Gastrocnemius medialis (tissue), 4 donors: ENCODE results near the gene GPR62. TPM values are rescaled to one million over a fixed set of nuclear protein-coding genes. Genes with fewer than 3 reads are reported as not detected.

Source experiments
- ATAC-seq, 2 donors: fragments of 150-250 bp; one replicate each; pipeline ENCODE4 v1.9.1; 2016
- DNase-seq, 2 donors: peaks; one replicate each; pipeline ENCODE4 v3.0.0-alpha.2; 2019
- H3K27ac ChIP-seq, 4 donors: fragments of 200-600 bp; sonication (generic); 1 replicate in 1 of 4; 2 replicates in 3 of 4; pipeline ENCODE4 v1.5.1; 2016 to 2018; ENCODE audit warnings: mild to moderate bottlenecking in 2 of 4, moderate library complexity in 1 of 4
- H3K27me3 ChIP-seq, 3 donors: fragments of 200-600 bp; sonication (generic) in 2 of 3; 1 replicate in 1 of 3; 2 replicates in 2 of 3; pipeline versions ENCODE4 v1.5.1 to v1.6.0; 2016 to 2019; ENCODE audit warnings: mild to moderate bottlenecking in 1 of 3, moderate library complexity in 1 of 3
- H3K36me3 ChIP-seq, 2 donors: fragments of 200-600 bp; sonication (generic) in 1 of 2; one replicate each; pipeline ENCODE4 v1.5.1; 2017 to 2018
- H3K4me1 ChIP-seq, 2 donors: fragments of 200-600 bp; sonication (generic) in 1 of 2; one replicate each; pipeline ENCODE4 v1.5.1; 2016 to 2017; ENCODE audit warnings: mild to moderate bottlenecking in 2 of 2
- H3K4me3 ChIP-seq, 4 donors: fragments of 200-600 bp; sonication (generic) in 3 of 4; 1 replicate in 1 of 4; 2 replicates in 3 of 4; pipeline ENCODE4 v1.5.1; 2016 to 2019; ENCODE audit warnings: mild to moderate bottlenecking in 2 of 4
- H3K9me3 ChIP-seq, 3 donors: fragments of 200-600 bp; sonication (generic) in 2 of 3; 1 replicate in 1 of 3; 2 replicates in 2 of 3; pipeline ENCODE4 v1.5.1; 2016 to 2019
- CTCF ChIP-seq, 5 experiments: fragments of 450-650 bp in 3 of 5; fragments of 200-600 bp in 2 of 5; sonication (generic) in 2 of 5; IDR thresholded peaks in 4 of 5; conservative IDR thresholded peaks in 1 of 5; 1 replicate in 4 of 5; 2 replicates in 1 of 5; pipeline ENCODE4 v1.5.1; 2016 to 2019; ENCODE audit warnings: antibody characterized with exemption in 5 of 5, mild to moderate bottlenecking in 3 of 5, moderate library complexity in 3 of 5
- POLR2A ChIP-seq, 2 donors: fragments of 450-650 bp; IDR thresholded peaks; one replicate each; pipeline ENCODE4 v1.6.1; 2017; ENCODE audit warnings: antibody characterized with exemption in 2 of 2, mild to moderate bottlenecking in 2 of 2, moderate library complexity in 2 of 2
- in situ Hi-C, 4 donors: fragments of 200-750 bp; cut with MboI; loops; one replicate each; pipeline versions ENCODE4 v1.15.0 to v1.8.0; 2017; ENCODE audit warnings: low sequenced_read_pairs in 4 of 4
- intact Hi-C: fragments of 100-400 bp; cut with DNase I; formaldehyde crosslinking; loops from one replicate; pipeline ENCODE4 v1.15.1; 2023; ENCODE audit warnings: low total_unique reads
- total RNA-seq, 4 donors: library from RNA; depleted of rRNA; stranded (reverse); fragments of >200 nt; gene quantifications; one replicate each; pipeline versions ENCODE4 v1.1.0 to v1.2.3, GENCODE V29; 2016

Gene GPR62
- total RNA-seq, 4 donors from 2014 or later: 0.18 to 2.5 (median 0.37) TPM

GRCh38 chr3:51931756-51932155 is 23.4 kb upstream of the GPR62 start:
- Histone ChIP-seq H3K27me3 (no peaks in the 10 kb centered on the region), H3K27ac (no peak overlapping the region), H3K4me1 (peaks cover 0 to 3% of the 10 kb centered on the region in 2 donors), H3K9me3 (no peaks in the 10 kb centered on the region), H3K36me3 (peaks cover 0 to 43% of the 10 kb centered on the region in 2 donors), H3K4me3 (no peak overlapping the region)
- no peak for DNase-seq
- in situ Hi-C loops (no loop called here), intact Hi-C loops (no loop called here)
- TF ChIP-seq CTCF (IDR thresholded peaks at IDR 0.05 in 4 of 5, conservative IDR thresholded peaks at IDR 0.05 in 1 of 5) (no peak), POLR2A (IDR thresholded peaks at IDR 0.05) (no peak)
- no peak for ATAC-seq

- in situ Hi-C loops: no loop called here
- no peak for DNase-seq
- Histone ChIP-seq H3K4me3 (no peak overlapping the region), H3K36me3 (peaks cover 0 to 53% of the 10 kb centered on the region in 2 donors), H3K4me1 (no peaks in the 10 kb centered on the region), H3K27ac (no peak overlapping the region), H3K9me3 (no peaks in the 10 kb centered on the region), H3K27me3 (no peaks in the 10 kb centered on the region)
- intact Hi-C loops: no loop called here
- ATAC-seq: no peak
- TF ChIP-seq CTCF (IDR thresholded peaks at IDR 0.05 in 4 of 5, conservative IDR thresholded peaks at IDR 0.05 in 1 of 5) (no peak), POLR2A (IDR thresholded peaks at IDR 0.05) (no peak)
These were observed 22.5 kb upstream of the GPR62 start for GRCh38 chr3:51932471-51933370.

GRCh38 chr3:51933471-51934138 is 21.6 kb upstream of the GPR62 start:
- ATAC-seq: no peak
- TF ChIP-seq CTCF (IDR thresholded peaks at IDR 0.05 in 4 of 5, conservative IDR thresholded peaks at IDR 0.05 in 1 of 5): no peak
- TF ChIP-seq POLR2A (IDR thresholded peaks at IDR 0.05): no peak

GRCh38 chr3:51934139-51934850 is 20.9 kb upstream of the GPR62 start:
- H3K4me1 ChIP-seq: no peaks in the 10 kb centered on the region
- intact Hi-C loops: no loop called here
- H3K4me3 ChIP-seq: no peak overlapping the region
- peaks cover 0 to 69% of the 10 kb centered on the region in 2 donors for H3K36me3 ChIP-seq
- no peak for TF ChIP-seq POLR2A (IDR thresholded peaks at IDR 0.05)
- no peak for TF ChIP-seq CTCF (IDR thresholded peaks at IDR 0.05 in 4 of 5, conservative IDR thresholded peaks at IDR 0.05 in 1 of 5)
- no peak overlapping the region for H3K27ac ChIP-seq
- ATAC-seq (no peak), DNase-seq (no peak)
- H3K27me3 ChIP-seq: no peaks in the 10 kb centered on the region
- no peaks in the 10 kb centered on the region for H3K9me3 ChIP-seq
- in situ Hi-C loops: no loop called here

More at GRCh38 chr3:51933471-51934138, 21.6 kb upstream of the GPR62 start:
- no peak overlapping the region for H3K4me3 ChIP-seq
- intact Hi-C loops: no loop called here
- no peaks in the 10 kb centered on the region for H3K9me3 ChIP-seq
- in situ Hi-C loops: no loop called here
- H3K27me3 ChIP-seq: no peaks in the 10 kb centered on the region
- H3K36me3 ChIP-seq: peaks cover 0 to 62% of the 10 kb centered on the region in 2 donors
- H3K27ac ChIP-seq: no peak overlapping the region
- H3K4me1 ChIP-seq: no peaks in the 10 kb centered on the region
- no peak for DNase-seq
